Esophagus squamous epithelium (tissue), 4 donors: ENCODE data around the gene DNAI2.

ENCODE experiments used
- CTCF ChIP-seq, 6 experiments: fragments of 450-650 bp in 4 of 6; fragments of 200-600 bp in 2 of 6; sonication (generic) in 2 of 6; IDR thresholded peaks; one replicate each; pipeline ENCODE4 v1.5.1; 2016 to 2019; ENCODE audit warnings: antibody characterized with exemption in 6 of 6, mild to moderate bottlenecking in 4 of 6, moderate library complexity in 4 of 6
- POLR2A ChIP-seq, 4 donors: fragments of 450-650 bp; IDR thresholded peaks; one replicate each; pipeline ENCODE4 v1.6.1; 2017; ENCODE audit warnings: antibody characterized with exemption in 4 of 4, mild to moderate bottlenecking in 4 of 4, moderate library complexity in 3 of 4

- TF ChIP-seq CTCF (IDR thresholded peaks at IDR 0.05) (no peak), POLR2A (IDR thresholded peaks at IDR 0.05) (no peak)
Measured at GRCh38 chr17:74355065-74355464, 81.0 kb downstream of the DNAI2 start.
